Hepatocyte (in vitro differentiated cells): ENCODE data around the gene CUBN. TPM values are rescaled to one million over a fixed set of nuclear protein-coding genes. Genes with fewer than 3 reads are reported as not detected.
A peak's percentile ranks its signal among the peaks of the same experiment; 100 is the strongest.

Source experiments
- DNase-seq: peaks from one replicate; pipeline ENCODE4 v3.0.0-alpha.2; 2016; ENCODE audit warnings: low spot score
- H2AFZ ChIP-seq: fragments of 200-600 bp; sonication (generic); 2 replicates; pipeline ENCODE4 v1.6.0; 2016; ENCODE audit warnings: antibody characterized with exemption, mild to moderate bottlenecking
- H3K27ac ChIP-seq: fragments of 200-600 bp; sonication (generic); 2 replicates; pipeline ENCODE4 v1.5.1; 2016; ENCODE audit warnings: mild to moderate bottlenecking
- H3K27me3 ChIP-seq: fragments of 200-600 bp; sonication (generic); 2 replicates; pipeline ENCODE4 v1.6.1; 2016
- H3K36me3 ChIP-seq: fragments of 200-600 bp; sonication (generic); replicated peaks from 2 replicates; pipeline ENCODE4 v1.5.1; 2016; ENCODE audit warnings: low read depth; ENCODE audit not compliant: insufficient read depth
- H3K4me1 ChIP-seq: fragments of 200-600 bp; sonication (generic); 2 replicates; pipeline ENCODE4 v1.5.1; 2016; ENCODE audit warnings: mild to moderate bottlenecking, moderate library complexity; ENCODE audit not compliant: insufficient read depth
- H3K4me2 ChIP-seq: fragments of 200-600 bp; sonication (generic); 2 replicates; pipeline ENCODE4 v1.6.0; 2016
- H3K4me3 ChIP-seq: fragments of 200-600 bp; sonication (generic); 2 replicates; pipeline ENCODE4 v1.5.1; 2016; ENCODE audit warnings: mild to moderate bottlenecking
- H3K79me2 ChIP-seq: fragments of 200-600 bp; sonication (generic); 2 replicates; pipeline ENCODE4 v1.6.0; 2017; ENCODE audit warnings: mild to moderate bottlenecking
- H3K9me2 ChIP-seq: fragments of 200-600 bp; sonication (generic); replicated peaks from 2 replicates; pipeline ENCODE4 v1.6.0; 2017; ENCODE audit warnings: mild to moderate bottlenecking; ENCODE audit not compliant: insufficient read depth
- H3K9me3 ChIP-seq: fragments of 200-600 bp; sonication (generic); 2 replicates; pipeline ENCODE4 v1.5.1; 2016; ENCODE audit warnings: low read depth, mild to moderate bottlenecking
- H4K20me1 ChIP-seq: fragments of 200-600 bp; sonication (generic); 2 replicates; pipeline ENCODE4 v1.6.0; 2016; ENCODE audit warnings: mild to moderate bottlenecking; ENCODE audit not compliant: insufficient read depth, poor library complexity, severe bottlenecking
- EZH2 ChIP-seq: fragments of 200-600 bp; sonication (generic); IDR thresholded peaks from 2 replicates; pipeline ENCODE4 v1.6.1; 2016; ENCODE audit warnings: antibody characterized with exemption, mild to moderate bottlenecking, borderline replicate concordance
- EZH2phosphoT487 ChIP-seq: fragments of 200-600 bp; sonication (generic); IDR thresholded peaks from one replicate; pipeline ENCODE4 v1.6.1; 2018; ENCODE audit warnings: antibody characterized with exemption, mild to moderate bottlenecking, low read depth, moderate library complexity; ENCODE audit not compliant: unreplicated experiment, severe bottlenecking
- WGBS: methylation state at CpG from one replicate; pipeline ENCODE4 v1.1.6; 2016; ENCODE audit warnings: low lambda C conversion rate; ENCODE audit errors: missing lambda C conversion rate; 5-methylcytosine and 5-hydroxymethylcytosine counted together
- polyA plus RNA-seq: library from polyadenylated mRNA; unstranded; fragments of >200 nt; fragmentation: Nextera tagmentation; extraction: Ambion mirVana; gene quantifications from 2 replicates; pipeline ENCODE4 v1.2.1, GENCODE V29; 2016
- total RNA-seq: library from RNA; depleted of rRNA; stranded (reverse); fragments of >200 nt; gene quantifications from 2 replicates; pipeline ENCODE4 v1.2.3, GENCODE V29; 2014
- TF ChIP-seq, protein P1 (sequence below): fragments of 200-600 bp; sonication (generic); IDR thresholded peaks from 2 replicates; pipeline ENCODE4 v1.5.1; 2016; ENCODE audit warnings: antibody characterized with exemption, mild to moderate bottlenecking; ENCODE audit not compliant: poor library complexity

Gene CUBN
- total and polyA plus RNA-seq, 2 experiments from 2014 or later, result 2.0 to 10.6 TPM

DNA sequence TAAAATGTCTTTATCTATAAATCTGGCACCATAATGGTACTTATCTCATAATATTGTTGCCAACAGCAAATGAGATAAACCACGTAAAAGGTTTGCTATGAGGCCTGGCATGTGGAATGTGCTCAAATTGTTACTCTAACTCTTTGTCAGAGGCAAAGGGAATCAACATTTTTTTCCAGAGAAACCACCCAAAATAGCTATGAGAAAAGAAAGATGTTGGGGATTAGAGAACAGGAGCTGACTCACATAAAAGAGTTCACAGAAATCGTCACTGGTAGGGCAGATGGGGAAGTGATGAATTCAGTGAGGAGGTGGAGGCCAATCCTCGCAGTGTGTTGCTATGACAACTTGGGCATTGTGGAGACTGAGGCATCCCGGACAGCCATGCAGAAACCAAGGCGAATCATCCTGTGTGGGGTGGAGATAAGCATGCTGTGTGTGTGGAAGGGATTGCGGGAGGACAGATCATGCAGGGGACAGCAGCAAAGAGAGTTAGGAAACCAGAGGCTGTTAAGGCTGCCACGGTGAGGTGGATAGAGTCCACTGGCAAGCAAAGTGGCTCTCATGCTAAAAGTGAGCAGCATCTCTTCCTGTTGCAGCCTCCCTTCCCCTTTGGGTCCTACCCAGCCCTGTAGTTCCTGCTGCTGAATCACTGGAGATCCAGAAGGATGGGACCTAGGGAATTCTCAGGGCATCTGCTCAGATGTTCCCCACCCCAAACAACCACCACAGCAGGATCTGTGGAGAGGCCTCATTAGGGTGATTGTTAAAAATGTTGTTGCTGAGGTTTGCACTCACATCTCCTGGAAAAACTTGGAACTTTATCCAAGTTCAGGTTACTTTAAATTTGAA, 103.9 kb downstream of the CUBN start:
- Histone ChIP-seq H3K27me3 (no peaks in the 10 kb centered on the region), H2AFZ (no peak overlapping the region), H4K20me1 (no peaks in the 10 kb centered on the region), H3K79me2 (no peaks in the 10 kb centered on the region), H3K9me3 (no peaks in the 10 kb centered on the region), H3K9me2 (no peaks in the 10 kb centered on the region), H3K4me1 (peaks cover 9% of the 10 kb centered on the region), H3K4me2 (no peak overlapping the region), H3K27ac (peak overlapping the region; percentile 13), H3K36me3 (no peaks in the 10 kb centered on the region), H3K4me3 (no peak overlapping the region)
- TF ChIP-seq, protein P1, sequence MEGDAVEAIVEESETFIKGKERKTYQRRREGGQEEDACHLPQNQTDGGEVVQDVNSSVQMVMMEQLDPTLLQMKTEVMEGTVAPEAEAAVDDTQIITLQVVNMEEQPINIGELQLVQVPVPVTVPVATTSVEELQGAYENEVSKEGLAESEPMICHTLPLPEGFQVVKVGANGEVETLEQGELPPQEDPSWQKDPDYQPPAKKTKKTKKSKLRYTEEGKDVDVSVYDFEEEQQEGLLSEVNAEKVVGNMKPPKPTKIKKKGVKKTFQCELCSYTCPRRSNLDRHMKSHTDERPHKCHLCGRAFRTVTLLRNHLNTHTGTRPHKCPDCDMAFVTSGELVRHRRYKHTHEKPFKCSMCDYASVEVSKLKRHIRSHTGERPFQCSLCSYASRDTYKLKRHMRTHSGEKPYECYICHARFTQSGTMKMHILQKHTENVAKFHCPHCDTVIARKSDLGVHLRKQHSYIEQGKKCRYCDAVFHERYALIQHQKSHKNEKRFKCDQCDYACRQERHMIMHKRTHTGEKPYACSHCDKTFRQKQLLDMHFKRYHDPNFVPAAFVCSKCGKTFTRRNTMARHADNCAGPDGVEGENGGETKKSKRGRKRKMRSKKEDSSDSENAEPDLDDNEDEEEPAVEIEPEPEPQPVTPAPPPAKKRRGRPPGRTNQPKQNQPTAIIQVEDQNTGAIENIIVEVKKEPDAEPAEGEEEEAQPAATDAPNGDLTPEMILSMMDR, result no peak
- no peak for TF ChIP-seq EZH2phosphoT487
- no peak for TF ChIP-seq EZH2
- DNase-seq, result peak; percentile 54
- WGBS, result 59% methylated on average over 7 of the region's 7 CpGs

DNA sequence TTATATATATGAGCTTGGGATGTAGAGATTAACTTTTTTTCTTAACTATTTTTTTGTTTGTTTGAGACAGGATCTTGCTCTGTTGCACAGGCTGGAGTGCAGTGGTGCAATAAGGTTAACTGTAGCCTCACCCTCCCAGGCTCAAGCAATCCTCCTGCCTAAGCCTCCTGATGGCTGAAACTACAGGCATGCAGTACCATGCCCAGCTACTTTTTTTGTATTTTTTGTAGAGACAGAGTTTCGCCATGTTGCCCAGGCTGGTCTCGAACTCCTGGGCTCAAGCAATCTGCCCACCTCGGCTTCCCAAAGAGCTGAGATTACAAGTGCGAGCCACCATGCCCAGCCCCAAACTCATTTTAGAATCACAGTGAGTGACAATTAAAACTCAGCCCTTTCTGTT, 105.2 kb downstream of the CUBN start:
- H3K4me1 ChIP-seq, result peaks cover 9% of the 10 kb centered on the region
- no peak overlapping the region for H3K4me2 ChIP-seq
- no peaks in the 10 kb centered on the region for H3K27me3 ChIP-seq
- DNase-seq, result no peak
- no peak overlapping the region for H3K27ac ChIP-seq
- H3K9me2 ChIP-seq, result no peaks in the 10 kb centered on the region
- WGBS, result 95% methylated on average over 4 of the region's 4 CpGs
- no peak overlapping the region for H2AFZ ChIP-seq
- H3K36me3 ChIP-seq, result no peaks in the 10 kb centered on the region
- H3K79me2 ChIP-seq, result no peaks in the 10 kb centered on the region
- H4K20me1 ChIP-seq, result no peaks in the 10 kb centered on the region
- no peaks in the 10 kb centered on the region for H3K9me3 ChIP-seq
- H3K4me3 ChIP-seq, result no peak overlapping the region
- TF ChIP-seq EZH2, result no peak
- TF ChIP-seq, protein P1, result no peak
- no peak for TF ChIP-seq EZH2phosphoT487

DNA sequence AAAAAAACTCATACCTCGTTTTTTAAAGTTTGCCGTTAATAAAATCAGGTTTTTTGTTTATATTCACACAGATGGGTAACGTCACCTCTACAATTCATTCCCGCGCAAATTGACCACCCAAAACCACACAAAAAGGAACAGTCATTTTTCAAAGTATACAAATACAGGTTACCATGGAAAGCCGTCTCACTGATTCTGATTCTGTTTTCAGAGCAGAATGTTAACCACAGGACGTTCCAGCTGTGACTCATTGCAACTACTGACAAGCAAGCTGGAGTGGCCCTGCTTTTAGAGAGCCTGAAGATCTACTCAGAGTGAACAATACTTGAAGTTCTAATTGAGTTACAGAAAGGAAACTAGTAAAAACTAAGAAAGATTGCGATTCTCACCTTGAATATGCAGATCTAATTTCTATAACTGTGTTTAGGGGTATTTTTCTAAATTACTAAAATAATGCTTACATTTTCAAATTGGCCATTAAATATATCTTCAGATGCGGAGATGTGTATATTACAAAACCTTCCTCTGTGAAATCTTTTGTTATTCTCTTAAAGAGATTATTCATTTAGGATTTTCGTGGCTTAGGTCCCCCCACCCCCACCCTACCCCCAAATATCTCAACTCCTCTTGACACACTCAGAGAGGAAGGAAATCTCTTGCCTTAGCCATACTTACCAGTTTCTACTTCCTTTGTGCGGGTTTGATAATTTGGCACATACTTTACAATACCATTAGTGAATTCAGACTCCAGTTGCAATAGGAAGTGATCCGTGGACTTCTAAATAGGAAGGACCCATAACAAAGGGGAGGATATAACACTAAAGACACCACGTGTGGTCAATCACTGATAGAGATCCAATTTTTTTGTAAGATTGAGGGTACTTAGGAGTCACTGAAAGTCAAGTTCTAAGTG, 106.0 kb downstream of the CUBN start:
- DNase-seq, result peak; percentile 75
- WGBS, result 48% methylated on average over 13 of the region's 13 CpGs
- peak overlapping the region; percentile 47 for H3K4me2 ChIP-seq

More for the DNA sequence above, 106.0 kb downstream of the CUBN start:
- peaks cover 9% of the 10 kb centered on the region for H3K4me1 ChIP-seq
- no peaks in the 10 kb centered on the region for H3K36me3 ChIP-seq
- no peaks in the 10 kb centered on the region for H3K79me2 ChIP-seq
- H3K4me3 ChIP-seq, result no peak overlapping the region
- TF ChIP-seq EZH2phosphoT487, result no peak
- TF ChIP-seq EZH2, result no peak
- TF ChIP-seq, protein P1, result no peak
- H3K9me3 ChIP-seq, result no peaks in the 10 kb centered on the region
- H3K9me2 ChIP-seq, result no peaks in the 10 kb centered on the region
- no peak overlapping the region for H2AFZ ChIP-seq
- H4K20me1 ChIP-seq, result no peaks in the 10 kb centered on the region
- H3K27ac ChIP-seq, result peak overlapping the region; percentile 41
- H3K27me3 ChIP-seq, result no peaks in the 10 kb centered on the region
